Activated gamma-delta T cell (primary cell): Measurements from ENCODE around the gene INSM2.

Source experiments
- DNase-seq: peaks from one replicate; lab custom pipeline; 2025; lab: John Stamatoyannopoulos, UW
- total RNA-seq, 2 donors: gene quantifications; one replicate each; lab custom pipeline; 2026; lab: John Stamatoyannopoulos, UW

The INSM2 gene
- total RNA-seq, result 0 reads per million in 2 donors

- peak; percentile 38 for DNase-seq
Measured at GRCh38 chr14:35533357-35534207, at the start of gene INSM2. INSM2 (plus strand) TSS chr14:35534164; CDS start chr14:35534253, 89 bp downstream.

GRCh38 chr14:35492569-35493014, 41.4 kb upstream of the INSM2 start:
- DNase-seq, result no peak

GRCh38 chr14:35495278-35495677, 38.7 kb upstream of the INSM2 start:
- no peak for DNase-seq

- DNase-seq, result no peak
Measured at GRCh38 chr14:35499180-35499579, 34.8 kb upstream of the INSM2 start.

- DNase-seq, result no peak
Measured at GRCh38 chr14:35503646-35504045, 30.3 kb upstream of the INSM2 start.

- DNase-seq, result no peak
Measured at GRCh38 chr14:35504260-35504659, 29.7 kb upstream of the INSM2 start.

- no peak for DNase-seq
Measured at GRCh38 chr14:35506461-35506860, 27.5 kb upstream of the INSM2 start.

GRCh38 chr14:35506927-35507326, 27.0 kb upstream of the INSM2 start:
- DNase-seq, result no peak

- no peak for DNase-seq
Measured at GRCh38 chr14:35509846-35510245, 24.1 kb upstream of the INSM2 start.

- DNase-seq, result no peak
Measured at GRCh38 chr14:35512765-35513164, 21.2 kb upstream of the INSM2 start.

- no peak for DNase-seq
Measured at GRCh38 chr14:35515916-35516315, 18.0 kb upstream of the INSM2 start.

GRCh38 chr14:35519986-35520385, 14.0 kb upstream of the INSM2 start:
- no peak for DNase-seq

- no peak for DNase-seq
Measured at GRCh38 chr14:35525695-35526094, 8.3 kb upstream of the INSM2 start.

GRCh38 chr14:35526962-35527361, 7.0 kb upstream of the INSM2 start:
- DNase-seq, result no peak

- no peak for DNase-seq
Measured at GRCh38 chr14:35531960-35532747, 1.8 kb upstream of the INSM2 start.

GRCh38 chr14:35532783-35533356, 1.1 kb upstream of the INSM2 start:
- DNase-seq, result no peak

- no peak for DNase-seq
Measured at GRCh38 chr14:35534208-35534872, 376 bp downstream of the INSM2 start.

GRCh38 chr14:35534873-35535482, 1.0 kb downstream of the INSM2 start:
- DNase-seq, result peak; percentile 24

GRCh38 chr14:35535483-35536112, 1.6 kb downstream of the INSM2 start:
- no peak for DNase-seq

GRCh38 chr14:35539969-35540368, 6.0 kb downstream of the INSM2 start:
- DNase-seq, result no peak

- no peak for DNase-seq
Measured at GRCh38 chr14:35543006-35543405, 9.0 kb downstream of the INSM2 start.
